HL-60/S4 treated with phorbol 12-myristate 13-acetate at 8.2 ng/mL for 4 days and 3 days (cell line): ENCODE results near the gene ILRUN.
"Not testable (repeated sequence)": the region's sequence is repeated elsewhere in the genome, so short reads cannot be mapped to it uniquely, and the experiment has no call there.

ENCODE experiments used
- in situ Hi-C: fragments of 300-500 bp; cut with MboI; formaldehyde crosslinking; loops from 2 replicates; pipeline ENCODE4 v1.15.0; 2022; ENCODE audit warnings: low sequenced_read_pairs

Gene ILRUN

DNA sequence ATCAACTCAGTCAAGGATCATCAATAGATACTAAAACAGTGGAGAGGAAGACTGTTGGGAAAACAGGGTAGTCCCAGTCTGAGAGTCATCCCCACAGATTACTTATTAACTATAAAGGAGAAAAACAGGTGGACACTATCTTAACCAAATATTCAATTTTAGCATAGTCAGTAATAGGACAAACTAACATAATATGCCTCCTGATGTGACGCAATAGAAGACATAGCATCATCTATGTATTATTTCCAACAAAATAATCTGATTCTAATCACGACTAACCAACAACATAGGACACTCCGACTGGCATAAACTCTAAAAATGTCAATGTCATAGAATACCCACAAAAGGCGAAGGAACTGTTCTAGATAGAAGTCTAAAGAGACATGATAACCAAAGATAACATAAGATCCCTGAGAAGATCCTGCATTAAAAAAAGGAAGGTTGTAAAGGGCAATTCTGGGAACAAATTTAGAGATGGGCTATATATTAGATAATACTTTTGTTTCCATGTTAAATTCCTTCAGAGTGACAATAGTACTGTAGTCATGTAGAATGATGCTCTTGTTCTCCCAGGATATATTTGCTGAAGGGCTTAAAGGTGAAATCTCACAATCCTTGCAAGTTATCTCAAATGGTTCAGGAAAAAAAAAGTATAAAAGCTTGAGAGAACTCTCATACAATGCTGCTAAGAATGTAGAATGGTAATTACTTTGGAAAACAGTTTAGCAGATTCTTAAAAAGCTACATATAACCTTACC lies 28.9 kb downstream of the ILRUN start:
- in situ Hi-C loops: no loop called here

DNA sequence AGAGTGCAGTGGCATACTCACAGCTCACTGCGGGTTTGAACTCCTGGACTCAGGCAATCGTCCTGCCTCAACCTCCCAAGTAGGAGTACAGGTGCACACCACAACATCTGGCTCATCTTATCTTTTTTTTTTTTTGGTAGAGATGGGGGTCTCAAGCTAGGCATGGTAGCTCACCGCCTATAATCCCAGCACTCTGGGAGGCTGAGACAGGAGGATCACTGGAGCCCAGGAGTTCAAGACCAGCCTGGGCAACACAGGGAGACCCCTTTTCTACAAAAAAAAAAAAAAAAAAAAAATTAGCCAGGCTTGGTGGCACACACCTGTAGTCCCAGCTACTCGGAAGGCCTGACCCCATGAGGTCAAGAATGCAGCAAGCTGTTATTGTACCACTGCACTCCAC lies 31.5 kb downstream of the ILRUN start:
- in situ Hi-C loops: no loop called here

DNA sequence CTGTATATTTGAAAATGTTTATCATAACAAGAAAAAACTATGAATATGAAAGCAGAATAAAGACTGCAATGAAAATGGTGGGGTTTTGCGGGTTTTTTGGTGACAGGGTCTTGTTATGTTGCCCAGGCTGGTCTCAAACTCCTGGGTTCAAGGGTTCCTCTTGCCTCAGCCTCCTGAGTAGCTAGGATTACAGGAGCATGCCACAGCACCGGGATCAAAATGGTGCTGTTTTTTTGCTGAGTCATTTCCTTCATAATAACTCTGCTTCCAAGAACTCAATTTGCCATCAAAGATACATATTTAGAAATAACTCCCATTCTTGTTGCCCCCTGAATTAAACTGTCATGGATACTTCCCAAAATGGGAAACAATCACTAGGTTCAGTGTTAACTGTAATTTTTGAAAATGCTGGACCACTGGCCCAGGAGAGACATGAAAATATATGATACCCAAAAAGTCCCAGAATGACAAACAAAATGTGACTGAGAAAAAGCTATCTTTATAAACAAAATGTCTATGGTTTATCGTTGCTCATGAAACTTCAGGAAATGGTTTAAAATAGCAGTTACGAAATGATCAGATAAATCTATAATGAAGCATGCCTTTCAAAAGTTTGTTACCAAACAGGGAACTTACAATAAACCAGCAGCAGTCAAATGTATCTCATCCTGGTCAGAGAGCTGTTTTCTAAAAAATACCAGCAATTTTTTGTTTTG lies 32.2 kb downstream of the ILRUN start:
- in situ Hi-C loops: no loop called here

DNA sequence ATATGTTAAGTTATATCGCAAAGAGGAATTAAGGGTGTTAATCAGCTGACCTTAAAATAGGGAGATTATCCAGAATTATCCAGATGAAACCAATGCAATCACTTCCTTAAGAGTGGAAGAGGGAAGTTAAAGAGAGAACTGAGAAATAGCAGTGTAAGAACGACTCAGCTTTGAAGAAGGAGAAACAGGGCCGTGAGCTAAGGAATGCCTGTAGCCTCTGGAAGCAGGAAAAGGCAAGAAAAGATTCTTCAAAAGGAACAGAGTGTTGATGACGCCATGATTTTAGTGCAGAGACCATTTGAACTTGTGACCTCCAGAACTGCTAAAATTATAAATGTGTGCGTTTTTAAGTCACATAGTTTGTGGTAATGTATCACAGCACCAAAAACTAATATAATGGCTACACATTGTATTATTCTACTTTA lies 32.7 kb downstream of the ILRUN start:
- in situ Hi-C loops: no loop called here

DNA sequence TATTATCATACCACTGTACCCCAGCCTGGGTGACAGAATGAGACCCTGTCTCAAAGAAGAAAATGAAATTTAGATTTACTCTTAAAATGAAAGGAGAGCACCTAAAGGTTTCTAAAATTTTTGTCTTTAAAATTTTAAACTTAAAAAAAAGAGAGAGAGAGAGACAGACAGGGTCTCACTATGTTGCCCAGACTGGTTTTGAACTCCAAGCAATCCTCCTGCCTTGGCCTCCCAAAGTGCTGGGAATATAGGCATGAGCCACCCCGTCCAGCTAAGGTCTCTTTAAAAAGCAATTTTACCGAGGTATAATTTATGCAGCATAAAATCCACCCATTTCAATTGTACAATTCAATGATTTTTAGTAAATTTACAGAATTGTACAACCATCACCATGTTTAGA lies 33.2 kb downstream of the ILRUN start:
- in situ Hi-C loops: no loop called here

DNA sequence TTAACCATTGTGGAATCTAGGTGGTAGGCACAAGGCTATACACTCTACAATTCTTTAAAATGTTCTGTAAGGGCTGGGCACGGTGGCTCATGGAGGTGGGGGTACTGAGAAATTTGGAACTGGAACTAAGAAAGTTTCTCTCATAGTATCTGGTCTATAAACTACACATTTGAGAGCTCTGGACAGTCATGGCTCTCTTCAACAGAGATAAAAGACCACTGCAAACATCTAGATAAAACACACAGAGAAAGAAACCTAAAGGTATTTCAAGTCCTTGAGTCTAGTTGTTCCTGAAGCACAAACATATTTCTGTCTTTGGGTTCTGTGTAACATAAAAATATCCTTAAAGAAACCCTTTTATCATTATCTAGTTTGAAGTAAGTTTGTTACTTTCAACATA lies 35.2 kb downstream of the ILRUN start:
- in situ Hi-C loops: no loop called here

DNA sequence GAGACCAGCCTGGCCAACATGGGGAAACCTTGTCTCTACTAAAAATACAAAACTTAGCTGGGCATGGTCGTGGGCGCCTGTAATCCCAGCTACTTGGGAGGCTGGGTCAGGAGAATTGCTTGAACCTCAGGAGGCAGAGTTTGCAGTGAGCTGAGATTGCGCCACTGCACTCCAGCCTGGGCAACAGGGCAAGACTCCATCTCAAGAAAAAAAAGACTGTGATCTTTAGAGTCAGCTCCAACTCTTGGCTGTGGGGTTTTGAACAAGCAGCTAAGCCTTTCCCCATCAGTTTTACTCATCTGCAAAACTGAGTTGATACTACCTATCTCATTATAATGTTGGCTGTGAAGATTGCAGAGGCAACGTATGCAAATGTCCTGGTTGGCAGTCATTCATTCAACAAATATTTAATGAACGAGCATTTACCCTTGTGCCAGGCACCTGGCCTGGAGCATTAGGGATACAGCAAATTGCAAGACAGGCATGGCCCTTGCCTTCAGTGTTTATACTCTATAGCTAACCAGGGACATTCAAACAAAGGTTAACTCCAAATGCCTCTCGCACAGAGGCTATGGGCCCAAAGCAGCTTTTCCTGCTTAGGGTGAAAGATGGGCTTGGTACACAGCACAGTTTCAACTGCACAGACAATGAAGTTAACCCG lies 37.8 kb downstream of the ILRUN start:
- in situ Hi-C loops: no loop called here

DNA sequence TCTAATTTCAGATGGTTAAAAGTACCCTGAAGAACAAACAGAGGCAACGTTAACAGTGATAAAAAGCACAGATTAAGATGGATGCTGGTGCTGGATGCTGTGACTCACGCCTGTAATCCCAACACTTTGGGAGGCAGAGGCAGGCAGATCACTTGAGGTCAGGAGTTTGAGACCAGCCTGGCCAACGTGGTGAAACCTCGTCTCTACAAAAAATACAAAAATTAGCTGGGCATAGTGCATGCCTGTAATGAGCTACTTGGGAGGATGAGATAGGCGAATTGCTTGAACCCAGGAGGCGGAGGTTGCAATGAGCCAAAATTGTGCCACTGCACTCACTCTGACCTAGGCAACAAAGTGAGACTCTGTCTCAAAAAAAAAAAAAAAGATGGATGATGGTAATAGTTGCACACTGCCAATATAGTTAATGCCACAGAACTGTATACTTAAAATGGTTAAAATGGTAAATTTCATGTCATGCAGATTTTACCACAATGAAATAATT lies 38.5 kb downstream of the ILRUN start:
- in situ Hi-C loops: not testable (repeated sequence)

DNA sequence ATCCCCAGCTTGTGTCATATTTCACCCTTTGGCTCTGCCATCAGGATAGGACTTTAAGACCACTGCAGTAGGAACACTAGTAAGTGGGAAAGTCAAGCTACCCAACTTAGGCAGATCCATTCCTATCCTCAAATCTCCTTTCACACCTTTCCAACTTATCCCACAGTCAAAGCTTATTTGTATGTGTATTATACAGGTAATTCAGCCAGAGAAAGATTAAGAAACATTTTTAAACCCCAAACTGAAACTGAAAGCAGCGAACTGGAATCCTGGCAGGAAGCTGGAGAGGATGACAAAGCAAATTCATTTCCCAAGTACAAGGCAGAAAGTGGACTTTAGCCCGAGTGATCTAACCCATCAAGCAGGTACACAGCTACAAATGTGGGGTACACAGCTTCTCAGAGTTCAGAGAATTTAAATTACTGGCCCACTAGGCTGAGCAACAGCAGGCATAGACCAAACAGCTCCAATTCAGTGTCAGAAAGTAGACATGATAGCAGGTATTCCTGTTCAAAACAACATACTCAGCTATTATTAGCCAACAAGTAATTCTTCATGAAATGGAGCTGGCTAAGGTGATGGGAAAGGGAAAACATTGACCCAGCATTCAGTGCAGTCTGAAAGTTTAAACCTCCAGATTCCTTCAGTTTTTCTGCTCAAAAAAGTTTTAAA lies 39.1 kb downstream of the ILRUN start:
- in situ Hi-C loops: no loop called here

DNA sequence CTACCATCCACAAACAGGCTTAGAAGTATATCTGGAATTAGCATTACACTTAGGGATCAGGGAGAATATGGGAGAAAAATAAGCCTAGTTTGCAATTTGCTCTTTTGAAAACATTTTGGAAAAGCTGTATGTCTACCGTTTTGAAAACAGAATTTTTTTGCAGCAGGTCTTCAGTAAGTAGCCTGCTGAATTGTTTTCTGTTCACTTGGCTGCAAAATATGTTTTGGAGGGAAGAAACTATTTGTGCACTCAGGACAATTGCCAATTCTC lies 39.6 kb downstream of the ILRUN start:
- in situ Hi-C loops: no loop called here

DNA sequence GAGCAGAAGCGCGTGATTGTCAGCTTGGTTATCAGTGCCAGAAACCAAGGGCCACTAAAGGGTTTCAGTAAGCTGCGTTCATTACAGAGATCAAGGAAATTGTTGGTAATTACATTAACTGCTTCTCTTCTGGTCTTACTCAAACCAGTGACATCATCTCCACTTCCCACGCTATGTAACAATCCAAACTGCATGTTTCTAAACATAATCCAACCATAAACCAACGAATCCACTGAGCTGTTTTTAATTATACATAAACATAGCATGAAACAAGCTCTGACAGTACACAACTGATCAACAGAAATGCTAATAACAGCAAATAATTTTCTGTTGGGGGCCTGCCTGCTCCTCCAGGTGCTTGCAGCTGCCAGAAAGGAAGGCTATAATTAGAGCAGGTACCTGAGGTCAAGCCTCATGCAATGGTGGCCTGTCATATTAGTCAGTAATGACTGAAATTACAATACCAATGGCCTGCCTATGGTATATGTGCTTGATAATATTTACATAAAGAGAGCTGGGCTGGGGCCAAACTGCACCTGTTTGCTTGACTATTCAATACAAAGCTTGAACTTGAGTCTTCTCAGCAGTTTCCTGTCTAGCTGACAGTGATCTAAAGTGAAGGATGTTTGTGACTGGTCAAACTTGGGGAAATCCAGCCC lies 40.1 kb downstream of the ILRUN start:
- in situ Hi-C loops: no loop called here

DNA sequence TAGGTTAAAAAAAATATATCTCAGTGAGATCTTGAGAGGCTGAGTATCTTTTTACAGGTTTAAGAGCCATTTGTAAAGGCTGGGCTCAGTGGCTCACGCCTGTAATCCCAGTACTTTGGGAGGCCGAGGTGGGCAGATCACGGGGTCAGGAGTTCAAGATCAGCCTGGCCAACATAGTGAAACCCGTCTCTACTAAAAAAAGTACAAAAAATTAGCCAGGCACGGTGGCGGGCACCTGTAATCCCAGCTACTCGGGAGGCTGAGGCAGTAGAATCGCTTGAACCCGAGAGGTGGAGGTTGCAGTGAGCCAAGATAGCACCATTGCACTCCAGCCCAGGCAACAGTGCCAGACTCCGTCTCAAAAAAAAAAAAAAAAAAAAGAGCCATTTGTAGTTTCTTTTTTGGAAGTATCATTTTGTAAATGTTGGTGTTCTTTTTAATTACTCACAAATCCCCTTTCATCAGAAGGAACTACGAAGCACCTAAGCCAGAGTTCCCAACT lies 40.6 kb downstream of the ILRUN start:
- in situ Hi-C loops: not testable (repeated sequence)

DNA sequence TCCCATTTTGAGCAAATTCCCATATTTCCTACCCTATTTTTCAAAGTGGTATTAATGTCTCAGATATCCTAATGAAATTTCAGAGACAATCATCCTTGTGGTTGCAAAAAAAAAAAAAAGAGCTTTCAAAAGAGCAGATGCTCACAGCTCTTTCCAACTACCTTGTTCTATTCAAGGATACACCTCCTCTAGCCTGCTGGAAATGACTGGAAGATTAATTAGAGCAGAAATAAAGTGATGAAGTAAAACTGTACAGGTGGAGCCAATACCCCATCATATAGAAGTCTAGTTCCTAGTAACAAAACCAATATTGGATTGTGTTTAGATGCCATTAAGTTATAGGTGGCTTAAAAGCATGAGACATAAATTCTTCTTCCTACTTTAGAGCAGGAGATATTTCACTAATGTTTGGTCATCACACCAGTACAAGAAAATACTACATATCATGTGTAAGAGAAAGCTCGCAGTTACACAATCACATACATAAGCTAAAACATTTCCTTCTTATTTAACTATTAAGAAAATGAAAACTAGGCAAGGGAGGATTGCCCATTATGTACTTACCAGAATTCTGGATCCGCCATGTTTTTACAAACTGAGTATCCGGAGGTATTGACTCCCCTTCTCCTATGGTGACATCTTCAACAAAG lies 42.4 kb downstream of the ILRUN start:
- in situ Hi-C loops: no loop called here

DNA sequence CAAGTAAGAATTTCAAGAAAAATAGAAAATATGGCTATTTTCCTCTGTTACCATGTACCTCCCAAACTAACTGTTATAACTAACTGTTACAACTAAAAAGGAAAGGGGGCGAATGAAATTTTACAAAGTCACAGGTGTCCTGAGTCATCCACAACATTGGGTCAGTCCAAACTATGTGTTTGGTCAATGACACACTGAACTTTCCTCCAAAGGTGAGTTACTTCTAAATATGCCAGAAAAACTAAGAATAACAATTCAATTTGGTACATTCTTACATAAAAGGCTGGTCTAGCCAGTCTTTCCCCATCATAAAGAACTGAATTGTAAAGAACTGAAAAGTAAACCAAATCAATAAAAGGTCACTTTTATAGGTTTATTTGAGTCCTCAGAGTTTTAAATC lies 44.3 kb downstream of the ILRUN start:
- in situ Hi-C loops: no loop called here

DNA sequence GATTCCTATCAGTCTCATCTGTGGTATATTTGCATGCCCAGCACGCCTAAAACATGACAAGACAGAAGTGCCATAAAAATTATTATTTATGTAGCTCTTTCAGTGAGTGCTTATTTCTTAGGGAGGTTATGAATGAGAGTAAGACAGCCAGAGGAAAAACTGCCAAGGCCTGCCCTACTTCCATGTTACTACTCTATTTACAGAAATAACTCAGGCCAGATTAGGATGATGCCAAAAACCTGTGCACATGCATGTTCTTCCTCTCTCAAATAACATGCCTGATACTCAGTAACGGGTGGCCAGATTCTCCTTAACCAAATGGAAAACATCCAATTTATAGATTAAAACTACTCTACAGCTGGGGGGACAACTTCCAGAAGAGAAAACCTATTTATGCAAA lies 45.7 kb downstream of the ILRUN start:
- in situ Hi-C loops: no loop called here

DNA sequence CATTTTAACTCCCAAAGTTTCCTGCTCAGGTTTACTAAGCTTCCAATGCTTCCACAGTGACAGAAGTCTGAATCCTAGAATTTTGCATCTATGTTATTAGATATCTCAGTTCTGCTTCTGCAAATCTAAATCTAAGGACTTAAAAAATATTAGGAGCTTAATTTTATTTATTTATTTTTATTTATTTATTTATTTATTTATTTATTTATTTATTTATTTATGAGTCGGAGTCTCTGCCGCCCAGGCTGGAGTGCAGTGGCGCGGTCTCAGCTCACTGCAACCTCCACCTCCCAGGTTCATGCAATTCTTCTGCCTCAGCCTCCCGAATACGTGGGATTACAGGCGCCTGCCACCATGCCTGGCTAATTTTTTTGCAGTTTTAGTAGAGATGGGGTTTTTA lies 46.3 kb downstream of the ILRUN start:
- in situ Hi-C loops: not testable (repeated sequence)

DNA sequence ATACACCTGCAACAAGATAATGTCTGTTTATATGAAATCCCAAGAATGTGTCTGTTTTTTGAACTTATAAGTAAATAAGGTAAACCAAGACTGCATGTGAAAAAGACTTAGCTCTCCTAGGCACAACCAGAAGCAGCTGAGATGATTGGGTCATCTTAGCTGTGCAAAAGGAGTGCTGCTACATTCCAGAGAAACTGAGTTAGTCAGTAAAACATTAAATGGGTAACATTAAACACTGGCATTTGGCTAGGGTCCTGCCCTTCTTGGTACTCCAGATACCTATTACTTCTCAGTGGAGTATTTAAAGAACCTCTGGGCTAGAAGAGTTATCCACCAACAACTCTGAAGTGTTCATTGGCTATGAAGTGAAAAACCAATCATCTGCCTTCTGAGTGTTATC lies 47.8 kb downstream of the ILRUN start:
- in situ Hi-C loops: no loop called here
